Superior temporal gyrus (tissue), 1 donor: Measurements from ENCODE around the gene ZNF484.
"Not testable (repeated sequence)": the region's sequence is repeated elsewhere in the genome, so short reads cannot be mapped to it uniquely, and the experiment has no call there.

Experiments
- DNase-seq: peaks from one replicate; pipeline ENCODE4 v3.0.0-alpha.2; 2016; ENCODE audit errors: extremely low spot score

ZNF484 gene

GRCh38 chr9:92860867-92861266 is 17.0 kb downstream of the ZNF484 start:
- peak; percentile 55 for DNase-seq

GRCh38 chr9:92857236-92857635 is 20.6 kb downstream of the ZNF484 start:
- no peak for DNase-seq

GRCh38 chr9:92853716-92854115 is 24.1 kb downstream of the ZNF484 start:
- no peak for DNase-seq

- no peak for DNase-seq
Measured at GRCh38 chr9:92850898-92851297, 26.9 kb downstream of the ZNF484 start.

- DNase-seq: not testable (repeated sequence)
Measured at GRCh38 chr9:92848740-92849139, 29.1 kb downstream of the ZNF484 start.

GRCh38 chr9:92846662-92847145 is 31.1 kb downstream of the ZNF484 start:
- DNase-seq: no peak

- DNase-seq: not testable (repeated sequence)
Measured at GRCh38 chr9:92838411-92838810, 39.4 kb downstream of the ZNF484 start.

- DNase-seq: no peak
Measured at GRCh38 chr9:92837191-92837590, 40.6 kb downstream of the ZNF484 start.

GRCh38 chr9:92829420-92829819 is 48.4 kb downstream of the ZNF484 start:
- no peak for DNase-seq

- DNase-seq: not testable (repeated sequence)
Measured at GRCh38 chr9:92825065-92825464, 52.8 kb downstream of the ZNF484 start.

GRCh38 chr9:92820964-92821363 is 56.9 kb downstream of the ZNF484 start:
- no peak for DNase-seq

- not testable (repeated sequence) for DNase-seq
Measured at GRCh38 chr9:92819898-92820297, 57.9 kb downstream of the ZNF484 start.

- not testable (repeated sequence) for DNase-seq
Measured at GRCh38 chr9:92809629-92810326, 68.1 kb downstream of the ZNF484 start.

- peak; percentile 23 for DNase-seq
Measured at GRCh38 chr9:92808726-92809451, 68.9 kb downstream of the ZNF484 start.

GRCh38 chr9:92807757-92808725 is 69.8 kb downstream of the ZNF484 start:
- DNase-seq: no peak

- DNase-seq: no peak
Measured at GRCh38 chr9:92807031-92807756, 70.6 kb downstream of the ZNF484 start.

GRCh38 chr9:92804727-92805126 is 73.1 kb downstream of the ZNF484 start:
- no peak for DNase-seq

- no peak for DNase-seq
Measured at GRCh38 chr9:92798358-92798757, 79.5 kb downstream of the ZNF484 start.

- DNase-seq: not testable (repeated sequence)
Measured at GRCh38 chr9:92796337-92796804, 81.5 kb downstream of the ZNF484 start.

GRCh38 chr9:92795598-92796336 is 82.1 kb downstream of the ZNF484 start:
- no peak for DNase-seq
